Heart left ventricle (tissue), 13 donors: ENCODE data around the gene SH3YL1.

ENCODE experiments used
- POLR2A ChIP-seq, 2 donors: fragments of 450-650 bp; IDR thresholded peaks; one replicate each; pipeline ENCODE4 v1.6.1; 2017; ENCODE audit warnings: antibody characterized with exemption in 2 of 2, mild to moderate bottlenecking in 2 of 2, moderate library complexity in 2 of 2
- TF ChIP-seq, protein P1 (sequence below), 12 donors: fragments of 200-600 bp; sonication (generic) in 4 of 12; IDR thresholded peaks; one replicate each; pipeline versions ENCODE4 v1.5.0 to v1.8.0; 2018 to 2022; ENCODE audit warnings: antibody characterized with exemption in 12 of 12, mild to moderate bottlenecking in 5 of 12
- donor health status: ischemic (EF 13 %, LVEDD 7.1; RV severe dilation, severe dysfunction).
- donor health status: DM: no; HTN: yes; CAD: no.
- donor health status: DM: no; HTN: no; CAD: no.
- donor health status: ischemic (EF 25% LVEDD 6.9; RV normal size, moderate dysfunction).
- donor health status: ischemic (EF 25% LVEDD 5.7; RV mildly dilated, moderate dysfunction).
- donor health status: ischemic (EF 35%, LVEDD 5.7; RV mildly dilated, moderate dysfunction).
- donor health status: nonischemic (EF 11% LVEDD 7.7; RV severe dilation, severe dysfunction).
- donor health status: DM: yes; HTN: yes; CAD: no.
- donor health status: PGD.
- donor health status: ischemic (EF 29% LVEDD 5.4; RV normal size, mild dysfunction).
- donor health status: nonischemic (EF 23%, LVEDD 6.1; RV moderate dilation, normal function).

DNA sequence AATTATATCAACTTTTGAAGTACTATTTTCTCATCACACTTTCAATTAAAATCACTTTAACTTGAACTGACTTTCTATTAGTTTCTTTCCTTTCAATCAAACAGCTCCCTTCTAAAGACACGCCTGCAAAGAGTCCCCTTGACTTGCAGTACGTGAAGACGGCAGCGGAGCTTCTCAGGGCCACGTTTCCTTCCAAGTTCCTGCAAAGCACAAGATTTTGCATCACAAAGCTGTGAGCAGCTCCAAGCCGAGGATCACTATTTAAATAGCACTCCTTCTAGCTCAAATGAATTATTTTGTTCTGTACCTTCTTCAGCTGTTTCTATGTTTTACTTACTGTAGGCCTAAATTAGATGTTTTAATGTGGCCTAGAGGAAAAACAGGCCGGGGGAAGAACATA, 30.8 kb downstream of the SH3YL1 start:
- TF ChIP-seq, protein P1, sequence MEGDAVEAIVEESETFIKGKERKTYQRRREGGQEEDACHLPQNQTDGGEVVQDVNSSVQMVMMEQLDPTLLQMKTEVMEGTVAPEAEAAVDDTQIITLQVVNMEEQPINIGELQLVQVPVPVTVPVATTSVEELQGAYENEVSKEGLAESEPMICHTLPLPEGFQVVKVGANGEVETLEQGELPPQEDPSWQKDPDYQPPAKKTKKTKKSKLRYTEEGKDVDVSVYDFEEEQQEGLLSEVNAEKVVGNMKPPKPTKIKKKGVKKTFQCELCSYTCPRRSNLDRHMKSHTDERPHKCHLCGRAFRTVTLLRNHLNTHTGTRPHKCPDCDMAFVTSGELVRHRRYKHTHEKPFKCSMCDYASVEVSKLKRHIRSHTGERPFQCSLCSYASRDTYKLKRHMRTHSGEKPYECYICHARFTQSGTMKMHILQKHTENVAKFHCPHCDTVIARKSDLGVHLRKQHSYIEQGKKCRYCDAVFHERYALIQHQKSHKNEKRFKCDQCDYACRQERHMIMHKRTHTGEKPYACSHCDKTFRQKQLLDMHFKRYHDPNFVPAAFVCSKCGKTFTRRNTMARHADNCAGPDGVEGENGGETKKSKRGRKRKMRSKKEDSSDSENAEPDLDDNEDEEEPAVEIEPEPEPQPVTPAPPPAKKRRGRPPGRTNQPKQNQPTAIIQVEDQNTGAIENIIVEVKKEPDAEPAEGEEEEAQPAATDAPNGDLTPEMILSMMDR (IDR thresholded peaks at IDR 0.05) = no peak
- TF ChIP-seq POLR2A (IDR thresholded peaks at IDR 0.05) = no peak
